Epithelial cell of esophagus (primary cell): Measurements from ENCODE around the gene CASZ1.
A peak's percentile ranks its signal among the peaks of the same experiment; 100 is the strongest.

Experiments
- DNase-seq: peaks from one replicate; pipeline ENCODE4 v3.0.0; 2010; ENCODE audit warnings: low read depth
- H3K4me3 ChIP-seq: 2 replicates; pipeline ENCODE4 v1.5.1; 2011; ENCODE audit warnings: mild to moderate bottlenecking, low read length, control low read depth
- TF ChIP-seq, protein P1 (sequence below): IDR thresholded peaks from 2 replicates; pipeline ENCODE4 v1.5.1; 2011; ENCODE audit warnings: low read depth, mild to moderate bottlenecking, low read length, control low read depth, inconsistent platforms; ENCODE audit not compliant: insufficient read depth; ENCODE audit errors: missing control alignments

CASZ1 gene

GRCh38 chr1:10699470-10699835 is 97.0 kb downstream of the CASZ1 start:
- TF ChIP-seq, protein P1, sequence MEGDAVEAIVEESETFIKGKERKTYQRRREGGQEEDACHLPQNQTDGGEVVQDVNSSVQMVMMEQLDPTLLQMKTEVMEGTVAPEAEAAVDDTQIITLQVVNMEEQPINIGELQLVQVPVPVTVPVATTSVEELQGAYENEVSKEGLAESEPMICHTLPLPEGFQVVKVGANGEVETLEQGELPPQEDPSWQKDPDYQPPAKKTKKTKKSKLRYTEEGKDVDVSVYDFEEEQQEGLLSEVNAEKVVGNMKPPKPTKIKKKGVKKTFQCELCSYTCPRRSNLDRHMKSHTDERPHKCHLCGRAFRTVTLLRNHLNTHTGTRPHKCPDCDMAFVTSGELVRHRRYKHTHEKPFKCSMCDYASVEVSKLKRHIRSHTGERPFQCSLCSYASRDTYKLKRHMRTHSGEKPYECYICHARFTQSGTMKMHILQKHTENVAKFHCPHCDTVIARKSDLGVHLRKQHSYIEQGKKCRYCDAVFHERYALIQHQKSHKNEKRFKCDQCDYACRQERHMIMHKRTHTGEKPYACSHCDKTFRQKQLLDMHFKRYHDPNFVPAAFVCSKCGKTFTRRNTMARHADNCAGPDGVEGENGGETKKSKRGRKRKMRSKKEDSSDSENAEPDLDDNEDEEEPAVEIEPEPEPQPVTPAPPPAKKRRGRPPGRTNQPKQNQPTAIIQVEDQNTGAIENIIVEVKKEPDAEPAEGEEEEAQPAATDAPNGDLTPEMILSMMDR = no peak
- no peak for DNase-seq
- H3K4me3 ChIP-seq = no peak overlapping the region

DNA sequence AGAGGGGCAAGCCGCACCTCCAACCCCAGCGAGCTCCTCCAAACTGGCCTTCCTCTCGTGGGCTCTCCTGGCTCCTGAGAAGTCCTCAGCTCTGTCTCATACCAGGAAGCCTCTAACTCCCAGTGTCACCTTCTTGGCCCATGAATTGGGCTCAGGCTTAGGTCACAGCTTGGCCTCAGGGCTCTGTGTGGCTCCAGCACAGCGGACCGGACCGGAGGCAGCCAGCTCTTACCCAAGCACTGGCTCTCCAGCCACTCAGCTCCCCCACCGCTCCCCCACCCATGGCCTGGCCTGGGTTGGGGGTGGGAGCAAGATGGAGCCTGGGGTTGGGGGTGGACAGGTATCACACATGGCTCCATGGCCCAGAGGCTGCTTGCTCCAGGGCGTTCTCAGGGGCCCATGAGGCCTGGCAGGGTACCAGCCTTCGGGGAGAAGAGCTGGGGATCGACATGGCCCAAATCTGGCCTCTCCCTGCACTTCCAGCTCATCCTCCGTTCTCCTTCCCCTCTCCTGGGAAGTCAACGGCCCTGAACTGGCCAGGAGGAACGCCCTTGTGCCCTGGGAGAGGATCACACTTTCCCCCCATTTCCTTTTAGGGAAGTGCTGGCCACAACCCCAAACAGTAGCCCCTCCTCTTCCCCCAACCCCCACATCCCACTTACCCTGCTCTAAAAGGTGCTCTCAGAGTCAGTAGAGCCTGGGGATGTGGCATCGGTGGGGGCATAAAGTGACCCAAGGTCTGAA is 97.5 kb downstream of the CASZ1 start:
- TF ChIP-seq, protein P1 = no peak
- no peak overlapping the region for H3K4me3 ChIP-seq

GRCh38 chr1:10697621-10698160 is 98.8 kb downstream of the CASZ1 start:
- TF ChIP-seq, protein P1 = no peak
- H3K4me3 ChIP-seq = no peak overlapping the region
- no peak for DNase-seq

More for the DNA sequence above, 97.5 kb downstream of the CASZ1 start:
- DNase-seq = no peak

GRCh38 chr1:10696977-10697376 is 99.5 kb downstream of the CASZ1 start:
- TF ChIP-seq, protein P1 = no peak
- H3K4me3 ChIP-seq = no peak overlapping the region
- no peak for DNase-seq

DNA sequence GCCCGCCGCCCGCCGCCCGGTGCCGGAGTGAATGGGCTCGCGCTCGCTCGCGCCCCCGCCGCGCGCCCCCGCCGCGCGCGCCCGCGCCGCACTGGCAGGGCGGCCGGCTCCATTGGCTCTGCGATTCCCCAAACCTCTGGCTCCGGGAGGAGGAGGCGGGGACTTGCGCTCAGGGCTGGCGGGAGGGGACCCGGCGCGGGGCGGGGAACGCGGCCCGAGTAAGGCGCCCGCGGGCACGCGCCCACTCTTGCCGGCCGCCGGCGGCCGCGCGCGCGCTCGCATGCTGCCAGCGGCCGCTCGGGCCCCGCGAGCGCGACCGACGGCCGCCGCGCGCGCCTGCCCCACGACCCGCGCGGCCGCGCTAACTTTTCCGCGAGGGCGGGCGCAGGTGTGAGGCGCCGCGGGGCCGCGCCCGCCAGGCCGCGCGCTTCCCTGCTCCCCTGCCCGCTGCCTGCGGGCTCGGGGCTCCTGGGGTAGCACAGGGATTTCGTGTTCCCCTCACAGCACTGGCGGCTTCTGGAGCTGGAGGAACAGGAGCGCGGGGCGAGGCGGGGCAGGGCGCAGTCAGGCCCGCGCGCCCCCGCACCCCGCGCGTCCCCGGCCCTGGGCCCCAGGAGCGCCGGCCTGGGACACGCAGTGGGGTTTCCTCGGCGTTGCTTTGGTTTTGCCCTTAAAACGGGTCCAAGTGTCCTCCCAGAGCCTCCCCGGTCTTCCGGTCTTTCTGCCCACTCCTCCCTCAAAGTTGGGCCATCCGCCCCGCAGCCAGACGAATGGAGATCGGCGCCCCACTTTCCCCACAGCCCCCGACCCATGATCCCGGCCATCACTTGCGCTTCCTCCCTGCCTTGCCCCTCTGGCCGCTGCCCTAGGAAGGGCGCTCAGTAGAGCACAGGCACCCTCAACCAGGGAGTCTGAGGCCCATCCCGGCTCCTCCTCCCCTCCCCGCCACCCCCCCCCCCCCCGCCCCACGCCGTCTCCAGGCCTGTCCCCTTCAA is 101.5 kb downstream of the CASZ1 start:
- peak overlapping the region; percentile 33 for H3K4me3 ChIP-seq
- TF ChIP-seq, protein P1 = no peak
- peak; percentile 88 for DNase-seq

DNA sequence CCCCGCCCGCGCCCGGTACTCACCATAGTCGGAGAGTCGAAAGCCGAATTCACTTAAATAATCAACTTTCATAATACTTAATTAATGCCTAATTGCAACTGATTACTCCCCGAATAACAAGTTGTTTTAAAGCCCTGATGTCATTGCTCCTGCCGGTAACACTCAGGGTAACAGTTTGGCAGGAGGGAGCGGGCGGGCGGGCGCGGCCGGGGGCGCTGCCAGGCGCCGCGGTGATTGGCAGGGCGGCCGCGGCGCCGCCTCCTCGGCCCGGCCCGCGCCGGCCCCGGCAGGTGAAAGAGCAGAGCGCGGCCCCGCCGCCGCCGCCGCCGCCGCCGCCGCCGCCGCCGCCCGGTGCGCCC is 102.2 kb downstream of the CASZ1 start:
- TF ChIP-seq, protein P1 = no peak
- H3K4me3 ChIP-seq = peak overlapping the region; percentile 53
- peak; percentile 75 for DNase-seq
